HG03175 (cell line): ENCODE measurements around the gene NKD2.

Source experiments
- ATAC-seq: cut with Tn5 transposase; IDR thresholded peaks from one replicate; pipeline ENCODE4 v1.9.1; 2021; ENCODE audit warnings: mild to moderate bottlenecking, moderate library complexity; ENCODE audit not compliant: unreplicated experiment

The NKD2 gene

DNA sequence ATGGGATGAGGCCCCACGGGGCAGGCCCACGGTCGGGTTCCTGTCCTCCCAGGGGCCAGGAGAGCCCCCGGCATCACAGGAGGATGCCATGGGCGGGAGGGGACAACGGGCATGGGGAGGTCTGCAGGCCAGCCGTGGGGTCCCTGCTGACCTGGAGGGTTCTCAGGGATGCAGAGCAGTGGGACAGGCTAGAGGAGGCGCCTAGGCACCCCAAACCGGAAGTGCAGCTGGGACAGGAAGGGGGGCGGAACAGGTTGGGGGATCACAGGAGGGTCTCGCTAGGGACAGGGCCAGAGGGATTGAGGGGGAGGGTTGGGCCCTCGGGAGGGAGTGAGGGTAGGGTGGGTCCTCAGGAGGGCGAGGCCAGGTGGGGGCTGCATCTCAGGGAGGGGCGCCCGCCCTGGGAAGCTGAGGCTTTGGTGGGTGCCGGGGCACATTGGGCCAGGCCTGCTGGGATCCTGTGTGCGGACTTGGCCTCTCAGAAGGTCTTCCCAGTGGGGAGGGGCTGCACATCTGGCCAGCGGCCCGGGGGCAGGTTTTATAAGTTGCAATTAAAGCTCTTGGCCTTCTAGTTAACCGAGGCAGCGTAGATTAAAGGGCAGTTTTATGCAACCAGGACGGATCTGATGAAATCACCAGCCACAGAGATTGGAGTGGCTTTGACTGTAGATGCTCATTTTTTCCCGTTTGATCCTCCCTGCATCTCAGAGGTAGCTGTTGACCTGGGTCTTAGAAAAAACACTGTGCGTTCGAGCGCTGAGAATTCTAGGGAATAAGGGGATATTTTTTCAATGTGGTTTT lies 20.1 kb downstream of the NKD2 start:
- no peak for ATAC-seq

DNA sequence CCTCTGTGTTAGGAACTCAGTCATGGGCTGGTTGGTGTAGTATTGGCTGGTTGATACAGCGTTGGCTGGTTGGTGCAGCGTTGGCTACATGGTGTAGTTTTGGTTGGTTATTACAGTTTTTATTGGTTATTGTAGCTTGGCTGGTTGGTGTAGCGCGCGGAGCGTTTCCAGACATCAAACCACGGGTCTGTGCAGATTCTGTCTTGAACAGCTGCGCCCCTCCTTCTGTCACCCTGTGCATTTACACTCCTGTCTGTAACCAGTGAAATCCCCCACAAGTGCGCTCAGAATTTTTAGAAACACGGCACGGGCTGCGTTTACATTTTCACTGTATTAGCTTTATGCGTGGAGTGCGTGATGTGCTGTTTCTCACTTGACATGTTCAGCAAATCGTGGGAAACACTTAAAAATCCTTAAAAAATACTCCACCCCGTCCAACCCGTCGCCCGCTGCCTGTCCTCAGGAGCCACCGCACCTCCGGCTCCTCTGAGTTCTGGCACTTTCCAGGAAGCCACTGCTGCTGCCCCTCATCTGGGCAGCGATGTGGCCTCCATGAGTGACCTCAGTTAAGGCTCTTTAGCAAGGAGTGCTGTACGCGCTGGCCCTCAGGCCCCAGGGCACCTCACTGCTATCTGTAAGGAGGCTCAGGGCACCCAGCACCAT lies 20.8 kb downstream of the NKD2 start:
- ATAC-seq: no peak

DNA sequence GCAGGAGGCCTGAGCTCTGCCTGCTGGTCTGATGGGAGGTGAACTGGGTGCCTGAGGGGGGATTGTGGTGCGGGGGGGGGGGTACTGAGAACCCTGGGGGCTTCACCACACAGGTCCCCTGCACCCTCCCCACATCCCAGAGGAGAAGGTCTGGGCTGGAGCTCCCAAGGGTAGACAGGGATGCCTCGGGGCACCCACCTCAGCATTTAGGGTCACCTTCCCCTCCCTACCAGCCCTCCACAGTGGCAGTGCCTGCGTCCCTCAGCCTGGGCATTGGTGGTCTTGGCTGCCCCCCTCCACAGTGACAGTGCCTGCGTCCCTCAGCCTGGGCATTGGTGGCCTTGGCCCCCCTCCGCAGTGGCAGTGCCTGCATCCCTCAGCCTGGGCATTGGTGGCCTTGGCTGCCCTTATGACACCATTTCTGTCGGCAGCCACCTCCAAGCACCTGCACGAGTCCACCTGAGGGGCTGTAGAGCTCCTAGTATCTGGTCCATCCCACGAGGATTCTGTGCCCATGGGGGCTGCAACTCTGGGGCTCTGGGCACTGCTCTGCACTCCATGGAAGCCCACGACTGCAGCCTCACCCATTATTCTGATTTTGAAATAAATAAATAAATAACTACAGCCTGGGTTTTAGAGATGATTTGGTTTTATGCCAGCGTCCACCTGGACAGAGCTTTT lies 21.5 kb downstream of the NKD2 start:
- ATAC-seq: no peak

DNA sequence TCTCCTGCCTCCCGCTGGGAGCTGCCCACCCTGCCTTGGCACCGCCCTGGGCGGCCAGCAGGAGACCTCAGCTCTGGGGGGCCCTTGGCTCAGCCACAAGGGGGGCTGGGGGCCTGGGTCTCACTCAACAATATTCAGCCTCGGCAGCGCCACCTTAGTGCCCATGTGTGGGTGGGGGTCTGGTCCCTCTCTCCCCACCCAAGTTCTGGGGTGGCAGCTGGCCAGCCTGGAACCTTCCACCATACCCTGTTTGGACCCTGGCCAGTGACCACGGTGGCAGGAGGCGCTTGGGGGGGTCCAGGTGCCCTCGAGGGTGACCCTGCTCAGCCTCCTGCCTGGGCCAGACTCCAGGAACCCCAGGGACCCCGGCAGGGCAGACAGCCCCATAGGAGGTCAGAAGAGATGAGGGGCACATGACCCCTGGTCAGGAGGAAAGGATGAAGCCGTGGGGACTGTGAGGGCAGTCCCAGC lies 22.2 kb downstream of the NKD2 start:
- no peak for ATAC-seq

DNA sequence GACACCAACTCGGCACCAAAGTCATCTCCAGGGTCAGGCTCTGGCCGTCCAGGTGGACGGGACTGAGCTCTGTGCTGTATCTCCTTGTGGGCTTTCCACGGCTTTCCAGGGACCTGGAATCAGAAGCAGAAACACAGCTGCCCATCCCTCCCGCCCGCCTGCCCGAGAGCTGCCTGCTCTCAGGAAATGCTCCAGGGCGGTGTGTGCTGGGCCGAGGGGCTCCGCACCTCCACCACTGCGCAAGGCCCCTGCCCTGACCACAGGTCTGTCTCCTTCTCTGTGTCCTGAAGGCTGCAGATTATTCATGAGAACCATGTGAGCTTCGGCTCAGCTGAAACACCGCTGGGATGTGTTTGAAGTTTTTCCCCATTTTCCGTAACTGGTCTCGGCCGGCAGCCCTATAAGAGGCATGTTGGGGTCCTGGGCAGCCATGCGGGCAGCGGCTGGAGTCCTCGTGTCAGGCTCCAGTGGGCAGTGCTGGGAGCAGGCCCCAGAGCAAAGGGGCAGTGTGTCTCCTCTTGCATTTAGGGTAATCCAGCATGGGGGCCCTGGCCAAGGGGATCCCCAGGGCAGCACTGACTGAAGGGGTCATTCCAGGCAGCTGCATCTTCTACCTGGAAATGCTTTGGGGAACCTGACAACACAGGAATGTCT lies 22.8 kb downstream of the NKD2 start:
- ATAC-seq: no peak

DNA sequence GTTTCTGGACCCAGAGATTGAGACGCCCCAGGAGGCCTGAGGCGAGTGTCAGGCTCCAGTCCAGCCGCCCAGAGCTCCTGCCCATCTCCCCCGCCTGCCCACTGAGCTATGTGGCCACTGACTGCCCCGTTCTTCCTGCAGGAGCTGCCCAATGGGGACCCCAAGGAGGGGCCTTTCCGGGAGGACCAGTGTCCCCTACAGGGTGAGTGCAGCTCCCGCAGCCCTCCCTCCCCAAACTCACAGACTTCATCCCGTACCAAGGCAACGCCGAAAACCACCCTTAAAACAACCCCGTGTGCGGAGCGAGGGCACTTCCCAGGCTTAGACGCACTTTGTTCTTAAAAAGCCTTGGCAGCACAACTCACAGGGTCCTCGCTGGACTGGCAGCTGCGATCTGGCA lies 23.4 kb downstream of the NKD2 start:
- ATAC-seq: no peak

DNA sequence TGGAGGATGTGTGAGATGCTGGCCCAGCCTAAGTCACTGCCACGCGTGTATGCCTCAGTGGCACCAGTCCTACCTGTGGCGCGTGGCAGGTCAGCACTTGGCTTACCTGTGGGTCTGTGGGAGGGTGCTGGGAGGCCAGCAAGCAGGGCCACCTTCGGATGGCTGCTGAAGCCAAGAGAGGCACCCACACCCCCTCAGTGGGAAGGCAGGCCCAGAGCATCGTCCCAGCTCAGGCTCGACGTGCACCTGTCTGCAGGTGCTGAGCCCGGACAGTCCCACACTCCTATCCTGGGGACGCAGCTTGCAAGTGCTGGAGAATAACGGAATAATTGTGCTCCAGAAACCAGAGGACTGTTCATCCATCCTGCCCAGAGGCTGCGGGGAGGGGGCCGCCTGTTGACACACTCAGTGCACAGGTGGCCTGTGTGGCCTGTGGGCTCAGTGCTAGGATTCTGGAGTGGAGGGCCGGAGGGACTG lies 24.0 kb downstream of the NKD2 start:
- ATAC-seq: no peak

DNA sequence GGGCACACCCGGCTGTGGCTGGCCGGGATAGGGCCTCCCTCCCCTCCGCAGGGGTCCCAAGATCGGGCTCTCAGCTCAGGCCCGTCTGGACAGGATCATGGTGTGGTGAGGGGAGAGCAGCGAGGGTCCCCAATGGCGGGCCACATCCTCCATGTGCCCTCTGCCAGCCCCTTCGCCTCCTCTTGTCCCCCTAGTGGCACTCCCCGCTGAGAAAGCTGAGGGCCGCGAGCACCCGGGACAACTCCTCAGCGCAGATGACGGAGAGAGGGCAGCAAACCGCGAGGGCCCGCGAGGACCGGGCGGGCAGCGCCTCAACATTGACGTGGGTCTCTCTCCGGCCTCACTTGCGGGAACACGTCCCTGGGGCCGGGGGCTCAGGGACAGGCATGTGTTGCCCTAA lies 24.6 kb downstream of the NKD2 start:
- no peak for ATAC-seq

DNA sequence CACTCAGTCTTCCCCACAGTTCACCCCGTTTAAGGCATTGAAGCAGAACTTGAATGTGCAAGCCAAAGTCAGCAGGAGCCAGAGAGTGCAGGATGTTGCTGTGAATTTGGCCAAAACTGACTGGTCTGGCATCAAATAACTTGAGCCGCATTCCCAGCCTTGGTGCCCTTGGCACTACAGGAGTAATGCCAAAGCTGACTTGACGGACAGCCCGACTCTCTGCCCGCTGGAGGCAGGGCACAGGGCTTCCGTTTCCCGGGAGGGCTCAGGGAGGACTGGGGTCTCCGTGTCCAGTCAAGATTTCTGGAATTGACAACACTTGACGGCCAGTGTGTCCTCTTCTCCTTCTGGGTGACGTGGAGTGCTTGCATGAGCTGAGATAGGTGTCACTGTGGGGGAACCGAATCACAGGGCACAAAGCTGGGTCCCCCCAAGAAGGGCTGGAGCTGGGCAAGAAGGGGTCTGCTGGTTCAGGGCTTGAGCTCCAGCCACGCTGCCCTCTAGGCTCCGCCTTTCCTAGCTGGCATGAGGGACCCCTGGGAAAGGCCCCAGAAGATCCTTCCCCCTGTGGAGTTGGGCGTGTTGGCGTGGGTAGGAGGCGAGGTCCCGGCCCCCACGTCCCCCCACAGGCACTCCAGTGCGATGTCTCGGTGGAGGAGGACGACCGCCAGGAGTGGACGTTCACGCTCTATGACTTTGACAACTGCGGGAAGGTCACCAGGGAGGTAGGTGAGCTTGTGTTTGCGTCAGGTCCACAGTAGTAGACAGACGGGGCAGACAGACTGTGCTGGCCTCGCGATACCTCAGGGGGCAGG lies 25.2 kb downstream of the NKD2 start:
- ATAC-seq: no peak

DNA sequence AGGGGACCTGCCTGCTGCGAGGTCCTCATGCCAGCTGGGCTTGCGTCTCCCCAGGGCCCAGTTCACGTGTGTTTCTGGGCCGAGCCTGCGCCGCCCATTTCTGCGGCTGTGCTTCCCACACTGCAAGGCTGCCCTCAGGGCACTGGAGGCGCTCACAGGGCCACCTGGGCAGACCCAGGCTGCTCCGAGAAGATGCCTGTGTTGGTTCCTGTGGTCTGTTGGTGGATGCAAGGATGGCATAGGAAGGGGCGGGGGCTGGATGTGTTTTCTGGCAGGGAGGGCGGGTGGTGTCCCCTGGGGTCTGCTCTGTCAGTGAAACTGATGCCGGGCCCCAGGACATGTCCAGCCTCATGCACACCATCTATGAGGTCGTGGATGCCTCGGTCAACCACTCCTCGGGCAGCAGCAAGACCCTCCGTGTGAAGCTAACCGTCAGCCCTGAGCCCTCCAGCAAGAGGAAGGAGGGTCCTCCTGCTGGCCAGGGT lies 25.9 kb downstream of the NKD2 start:
- ATAC-seq: no peak

DNA sequence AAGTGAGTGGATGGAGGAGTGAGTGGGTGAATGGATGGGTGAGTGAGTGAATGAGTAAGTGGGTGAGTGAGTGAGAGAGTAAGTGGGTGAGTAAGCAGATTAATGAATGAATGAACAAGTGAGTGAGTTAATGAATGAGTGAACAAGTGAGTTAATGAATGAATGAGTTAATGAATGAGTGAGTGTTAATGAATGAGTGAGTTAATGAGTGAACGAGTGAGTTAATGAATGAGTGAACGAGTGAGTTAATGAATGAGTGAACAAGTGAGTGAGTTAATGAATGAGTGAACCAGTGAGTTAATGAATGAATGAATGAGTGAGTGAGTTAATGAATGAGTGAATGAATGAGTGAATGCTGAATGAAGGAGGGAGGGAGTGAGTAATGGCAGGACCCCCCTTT lies 26.4 kb downstream of the NKD2 start:
- ATAC-seq: no peak

DNA sequence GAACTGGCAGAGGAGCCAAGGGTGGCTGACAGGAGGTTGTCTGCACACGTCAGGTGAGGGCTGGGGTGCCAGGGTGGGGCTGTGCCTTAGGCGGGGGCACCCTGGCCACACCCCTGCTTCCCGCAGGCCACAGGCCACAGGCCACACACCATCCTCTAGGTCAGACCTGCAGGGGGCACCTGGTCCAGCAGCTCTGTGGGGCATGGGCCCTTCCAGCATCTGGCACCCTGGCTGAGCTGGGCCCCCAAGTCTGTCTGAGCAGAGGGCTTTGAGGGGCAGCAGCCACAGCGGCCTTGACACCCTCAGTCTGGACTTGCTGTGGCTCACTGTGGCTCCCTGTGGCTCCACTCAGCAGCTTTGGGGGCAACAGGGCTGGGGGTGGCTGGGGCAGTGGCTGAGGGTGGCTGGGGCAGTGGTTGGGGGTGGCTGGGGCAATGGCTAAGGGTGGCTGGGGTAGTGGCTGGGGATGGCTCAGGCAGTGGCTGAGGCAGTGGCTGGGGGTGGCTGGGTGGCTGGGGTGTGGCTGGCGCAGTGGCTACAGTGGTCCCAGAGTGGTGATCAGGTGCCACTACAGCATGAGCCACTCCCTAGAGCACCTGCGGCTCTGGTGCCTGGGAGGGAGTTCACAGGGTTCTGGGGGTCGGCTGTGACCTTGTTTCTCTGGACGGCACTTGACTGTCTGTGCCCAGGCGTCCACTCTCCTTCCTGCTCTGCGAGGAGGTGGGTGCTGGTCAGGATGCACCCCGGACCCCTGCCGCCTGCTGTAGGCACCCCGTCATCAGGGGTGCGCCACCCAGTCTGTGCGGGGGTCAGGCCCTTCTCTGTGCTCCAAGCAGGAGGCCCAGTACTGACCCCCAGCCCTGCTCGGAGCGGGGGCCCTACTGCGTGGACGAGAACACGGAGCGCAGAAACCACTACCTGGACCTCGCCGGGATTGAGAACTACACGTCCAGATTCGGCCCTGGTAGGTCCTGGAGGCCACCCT lies 27.1 kb downstream of the NKD2 start:
- ATAC-seq: no peak

DNA sequence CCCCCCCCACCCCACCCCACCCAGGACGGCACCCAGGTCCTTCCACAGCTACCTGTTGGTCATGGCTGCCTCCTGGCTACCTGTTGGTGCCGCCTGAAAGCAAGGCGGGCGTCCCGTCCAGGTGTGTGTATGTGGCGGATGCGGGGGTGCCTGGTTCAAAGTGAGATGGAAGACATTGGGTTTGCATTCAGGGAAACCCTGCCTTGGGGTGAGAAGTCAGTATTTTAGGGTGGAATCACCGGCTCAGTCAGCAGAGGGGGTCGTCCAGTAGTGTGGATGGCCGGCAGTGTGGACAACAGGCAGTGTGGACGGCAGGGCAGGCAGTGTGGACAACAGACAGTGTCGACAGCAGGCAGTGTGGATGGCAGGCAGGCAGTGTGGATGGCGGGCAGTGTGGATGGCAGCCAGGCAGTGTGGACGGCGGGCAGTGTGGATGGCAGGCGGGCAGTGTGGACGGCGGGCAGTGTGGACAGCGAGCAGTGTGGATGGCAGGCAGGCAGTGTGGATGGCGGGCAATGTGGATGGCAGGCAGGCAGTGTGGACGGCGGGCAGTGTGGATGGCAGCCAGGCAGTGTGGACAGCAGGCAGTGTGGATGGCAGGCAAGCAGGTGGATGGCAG lies 28.0 kb downstream of the NKD2 start:
- no peak for ATAC-seq

DNA sequence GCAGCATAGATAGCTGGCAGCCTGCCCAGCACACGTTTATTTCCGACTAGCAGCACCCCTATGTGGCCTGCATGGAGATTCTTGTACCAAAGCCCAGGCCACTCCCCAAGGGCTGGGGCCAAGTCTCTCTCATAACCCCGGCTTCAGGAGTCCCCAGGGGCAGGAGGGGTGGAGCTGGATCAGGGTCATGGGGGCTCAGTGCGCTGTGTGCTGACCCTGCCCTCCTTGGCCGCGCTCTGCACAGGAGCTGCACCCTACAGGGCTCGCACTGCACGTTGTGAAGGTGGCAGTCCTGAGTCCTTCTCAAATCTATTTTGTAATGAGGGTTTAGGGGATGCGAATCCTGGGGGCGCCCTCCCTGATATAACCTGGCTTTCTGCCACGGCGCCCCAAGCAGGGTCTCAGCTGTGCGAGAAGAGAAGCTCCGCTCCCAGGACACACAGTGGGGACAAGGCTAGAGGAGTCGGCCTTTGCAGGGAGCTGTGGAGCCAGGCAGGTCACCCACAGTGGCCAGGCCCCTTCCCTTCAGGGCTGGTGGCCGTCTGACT lies 28.6 kb downstream of the NKD2 start:
- ATAC-seq: no peak

DNA sequence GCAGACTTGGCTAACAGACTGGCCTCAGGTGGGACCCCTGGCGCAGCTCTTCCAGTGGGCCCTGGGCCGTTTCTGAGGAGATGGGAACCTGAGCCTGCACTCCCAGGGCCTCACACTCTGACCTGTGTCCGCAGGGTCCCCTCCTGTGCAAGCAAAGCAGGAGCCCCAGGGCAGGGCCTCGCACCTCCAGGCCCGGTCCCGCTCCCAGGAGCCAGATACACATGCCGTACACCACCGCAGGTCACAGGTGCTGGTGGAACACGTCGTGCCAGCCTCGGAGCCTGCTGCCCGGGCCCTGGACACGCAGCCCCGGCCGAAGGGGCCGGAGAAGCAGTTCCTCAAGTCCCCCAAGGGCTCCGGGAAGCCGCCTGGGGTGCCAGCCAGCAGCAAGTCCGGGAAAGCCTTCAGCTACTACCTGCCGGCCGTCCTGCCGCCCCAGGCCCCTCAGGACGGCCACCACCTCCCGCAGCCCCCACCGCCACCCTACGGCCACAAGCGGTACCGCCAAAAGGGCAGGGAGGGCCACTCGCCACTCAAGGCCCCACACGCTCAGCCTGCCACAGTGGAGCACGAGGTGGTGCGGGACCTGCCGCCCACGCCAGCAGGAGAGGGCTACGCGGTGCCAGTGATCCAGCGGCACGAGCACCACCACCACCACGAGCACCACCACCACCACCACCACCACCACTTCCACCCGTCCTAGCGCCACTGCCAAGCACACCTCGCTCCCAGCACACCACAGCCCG lies 29.2 kb downstream of the NKD2 start:
- no peak for ATAC-seq

DNA sequence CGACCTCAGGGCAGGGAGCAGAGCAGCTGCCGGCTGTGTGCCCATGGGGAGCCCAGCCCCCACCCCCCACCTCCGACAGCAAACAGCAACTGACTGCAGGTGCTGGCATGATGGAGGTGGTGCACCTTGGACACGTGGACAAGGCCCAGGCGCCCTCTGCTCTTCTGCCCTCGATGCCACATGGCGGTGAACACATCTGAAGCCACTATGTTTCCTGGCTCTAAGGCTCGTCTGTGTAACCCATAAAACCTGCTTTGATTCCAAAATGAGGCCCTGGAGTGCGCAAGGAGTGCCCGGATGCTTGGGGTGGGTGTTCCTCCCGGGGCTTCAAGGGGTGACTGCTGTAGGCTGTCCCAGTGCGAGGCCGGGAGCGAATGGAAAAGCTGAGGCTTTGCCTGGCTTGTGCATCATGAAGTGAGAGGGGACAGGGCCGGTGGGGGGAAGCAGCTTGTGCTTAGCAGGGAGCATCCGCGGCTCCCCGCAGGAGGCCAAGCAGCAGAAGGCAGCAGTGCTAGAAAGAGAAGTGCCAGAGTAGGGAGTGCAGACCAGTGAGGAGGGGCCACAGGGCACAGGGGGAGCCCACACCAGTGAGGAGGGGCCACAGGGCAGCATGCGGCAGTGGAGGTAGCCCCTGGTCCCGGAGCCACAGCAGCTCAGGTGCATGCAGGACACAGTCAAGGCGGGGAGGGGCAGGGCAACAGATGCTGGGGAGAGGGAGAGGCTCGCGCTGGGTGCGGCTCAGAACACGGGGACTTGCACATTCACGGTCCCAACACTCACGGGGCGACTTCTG lies 30.0 kb downstream of the NKD2 start:
- no peak for ATAC-seq

DNA sequence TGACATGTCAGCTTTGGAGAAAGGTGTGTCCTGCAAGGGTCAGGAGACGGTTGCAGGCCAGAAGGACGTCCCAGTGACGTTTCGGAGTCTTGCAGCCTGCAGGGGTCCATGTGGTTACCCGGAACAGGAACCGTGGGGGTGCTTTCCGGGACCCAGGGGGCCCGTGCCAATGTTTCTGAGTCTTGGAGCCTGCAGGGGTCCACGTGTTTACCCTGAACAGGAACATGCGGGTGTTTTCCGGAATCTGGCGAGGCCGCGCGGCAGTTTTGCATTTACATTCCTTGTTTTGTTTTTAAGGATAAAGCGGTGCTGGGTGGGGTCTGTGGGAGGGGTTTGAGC lies 30.6 kb downstream of the NKD2 start:
- no peak for ATAC-seq
